ENCODE data around the gene FSCN2.
A peak's percentile ranks its signal among the peaks of the same experiment; 100 is the strongest.

The FSCN2 gene

GRCh38 chr17:81540676-81541027 is 12.5 kb downstream of the FSCN2 start:
- DNase-seq = no peak

GRCh38 chr17:81541123-81541522 is 12.9 kb downstream of the FSCN2 start:
- no peak for DNase-seq

GRCh38 chr17:81542431-81543338 is 14.5 kb downstream of the FSCN2 start:
- no peak for DNase-seq

- no peak for DNase-seq
Observed at GRCh38 chr17:81543339-81543675, 15.1 kb downstream of the FSCN2 start.

GRCh38 chr17:81543756-81544155 is 15.6 kb downstream of the FSCN2 start:
- no peak for DNase-seq

- DNase-seq = no peak
Observed at GRCh38 chr17:81544281-81544974, 16.3 kb downstream of the FSCN2 start.

- DNase-seq = no peak
Observed at GRCh38 chr17:81545160-81545949, 17.2 kb downstream of the FSCN2 start.

- no peak for DNase-seq
Observed at GRCh38 chr17:81546906-81547613, 18.9 kb downstream of the FSCN2 start.

- DNase-seq = no peak
Observed at GRCh38 chr17:81547614-81547982, 19.4 kb downstream of the FSCN2 start.

GRCh38 chr17:81549031-81549557 is 20.9 kb downstream of the FSCN2 start:
- no peak for DNase-seq

- DNase-seq = no peak
Observed at GRCh38 chr17:81549826-81550225, 21.6 kb downstream of the FSCN2 start.

- no peak for DNase-seq
Observed at GRCh38 chr17:81550285-81550684, 22.1 kb downstream of the FSCN2 start.

GRCh38 chr17:81550830-81551457 is 22.8 kb downstream of the FSCN2 start:
- no peak for DNase-seq

GRCh38 chr17:81551458-81552243 is 23.5 kb downstream of the FSCN2 start:
- no peak for DNase-seq

- DNase-seq = peak; percentile 74
Observed at GRCh38 chr17:81552244-81553017, 24.3 kb downstream of the FSCN2 start, which contains the start of gene FAAP100. TSS of gene FAAP100 (minus strand) at chr17:81552353. CDS start at chr17:81552330, 23 bp downstream.

GRCh38 chr17:81553018-81553615 is 24.9 kb downstream of the FSCN2 start:
- DNase-seq = peak; percentile 65

- no peak for DNase-seq
Observed at GRCh38 chr17:81553616-81554181, 25.5 kb downstream of the FSCN2 start.

GRCh38 chr17:81556175-81556691 is 28.1 kb downstream of the FSCN2 start:
- no peak for DNase-seq

- no peak for DNase-seq
Observed at GRCh38 chr17:81556863-81557262, 28.7 kb downstream of the FSCN2 start.
